GM18502 (cell line): ENCODE data around the gene ZNF112.
"Not testable (repeated sequence)": the region's sequence is repeated elsewhere in the genome, so short reads cannot be mapped to it uniquely, and the experiment has no call there.

ENCODE experiments used
- ATAC-seq: cut with Tn5 transposase; IDR thresholded peaks from one replicate; pipeline ENCODE4 v1.9.1; 2021; ENCODE audit warnings: mild to moderate bottlenecking; ENCODE audit not compliant: unreplicated experiment, poor library complexity

The ZNF112 gene

GRCh38 chr19:44356383-44357111 lies at the start of gene ZNF112:
Gene ZNF112, minus strand, starts transcription at chr19:44356680. Its CDS starts 16,141 bp downstream, at chr19:44340539.
- ATAC-seq: no peak

GRCh38 chr19:44401139-44402115 lies 44.9 kb upstream of the ZNF112 start, which contains the start of gene ZNF285:
Gene ZNF285, minus strand, starts transcription at chr19:44401608. Its CDS starts 4,395 bp downstream, at chr19:44397213.
- ATAC-seq: no peak

GRCh38 chr19:44389268-44389667 lies 32.8 kb upstream of the ZNF112 start:
- ATAC-seq: not testable (repeated sequence)

- ATAC-seq: no peak
These were observed 18.3 kb upstream of the ZNF112 start for GRCh38 chr19:44374789-44375188.

GRCh38 chr19:44371815-44372480 lies 15.5 kb upstream of the ZNF112 start:
- no peak for ATAC-seq

GRCh38 chr19:44367024-44367423 lies 10.5 kb upstream of the ZNF112 start:
- ATAC-seq: no peak

GRCh38 chr19:44346556-44346955 lies 9.9 kb downstream of the ZNF112 start:
- ATAC-seq: no peak

GRCh38 chr19:44345959-44346358 lies 10.5 kb downstream of the ZNF112 start:
- no peak for ATAC-seq

- ATAC-seq: no peak
These were observed 12.2 kb downstream of the ZNF112 start for GRCh38 chr19:44344255-44344654.

GRCh38 chr19:44341794-44342193 lies 14.7 kb downstream of the ZNF112 start:
- ATAC-seq: no peak

GRCh38 chr19:44334639-44335038 lies 21.8 kb downstream of the ZNF112 start:
- ATAC-seq: not testable (repeated sequence)

- ATAC-seq: no peak
These were observed 24.3 kb downstream of the ZNF112 start for GRCh38 chr19:44332145-44332544.

- no peak for ATAC-seq
These were observed 40.6 kb downstream of the ZNF112 start for GRCh38 chr19:44315883-44316282.

GRCh38 chr19:44313231-44313630 lies 43.2 kb downstream of the ZNF112 start:
- ATAC-seq: no peak

GRCh38 chr19:44308011-44308410 lies 48.5 kb downstream of the ZNF112 start:
- no peak for ATAC-seq

- no peak for ATAC-seq
These were observed 50.2 kb downstream of the ZNF112 start for GRCh38 chr19:44306283-44306682.

GRCh38 chr19:44305457-44305856 lies 51.0 kb downstream of the ZNF112 start:
- ATAC-seq: no peak

GRCh38 chr19:44304659-44305193 lies 51.8 kb downstream of the ZNF112 start, which contains the start of gene ZNF235:
Gene ZNF235, minus strand, starts transcription at chr19:44305025. Its CDS starts 1,621 bp downstream, at chr19:44303404.
- ATAC-seq: peak; percentile 88

- ATAC-seq: no peak
These were observed 52.4 kb downstream of the ZNF112 start for GRCh38 chr19:44303976-44304568.

- no peak for ATAC-seq
These were observed 53.2 kb downstream of the ZNF112 start for GRCh38 chr19:44303320-44303719.
